Brain microvascular endothelial cell (primary cell): ENCODE data around the gene ZNF219.
A peak's percentile ranks its signal among the peaks of the same experiment; 100 is the strongest.

Experiments
- DNase-seq: peaks from one replicate; pipeline ENCODE4 v3.0.0-alpha.2; 2020
- H3K27ac ChIP-seq: fragments of 250-450 bp; sonication (Bioruptor Pico); 2 replicates; pipeline ENCODE4 v1.5.1; 2020; ENCODE audit warnings: mild to moderate bottlenecking, moderate library complexity
- H3K27me3 ChIP-seq: fragments of 250-450 bp; sonication (Bioruptor Pico); replicated peaks from 2 replicates; pipeline ENCODE4 v1.5.1; 2020; ENCODE audit warnings: mild to moderate bottlenecking
- H3K36me3 ChIP-seq: fragments of 250-450 bp; sonication (Bioruptor Pico); replicated peaks from 2 replicates; pipeline ENCODE4 v1.5.1; 2020; ENCODE audit warnings: mild to moderate bottlenecking
- H3K4me3 ChIP-seq: 2 replicates; pipeline ENCODE4 v1.5.1; 2011; ENCODE audit warnings: low read depth, mild to moderate bottlenecking, control low read depth, low read length, moderate library complexity
- in situ Hi-C: cut with HindIII; loops from 2 replicates; pipeline ENCODE4 v1.10.0; 2017; ENCODE audit warnings: low sequenced_read_pairs, low pct_ligation_motif_present
- TF ChIP-seq, protein P1 (sequence below): IDR thresholded peaks from 2 replicates; pipeline ENCODE4 v1.5.1; 2011; ENCODE audit warnings: low read depth, mild to moderate bottlenecking, moderate library complexity, low read length, control low read depth, inconsistent platforms; ENCODE audit errors: missing control alignments

Gene ZNF219

DNA sequence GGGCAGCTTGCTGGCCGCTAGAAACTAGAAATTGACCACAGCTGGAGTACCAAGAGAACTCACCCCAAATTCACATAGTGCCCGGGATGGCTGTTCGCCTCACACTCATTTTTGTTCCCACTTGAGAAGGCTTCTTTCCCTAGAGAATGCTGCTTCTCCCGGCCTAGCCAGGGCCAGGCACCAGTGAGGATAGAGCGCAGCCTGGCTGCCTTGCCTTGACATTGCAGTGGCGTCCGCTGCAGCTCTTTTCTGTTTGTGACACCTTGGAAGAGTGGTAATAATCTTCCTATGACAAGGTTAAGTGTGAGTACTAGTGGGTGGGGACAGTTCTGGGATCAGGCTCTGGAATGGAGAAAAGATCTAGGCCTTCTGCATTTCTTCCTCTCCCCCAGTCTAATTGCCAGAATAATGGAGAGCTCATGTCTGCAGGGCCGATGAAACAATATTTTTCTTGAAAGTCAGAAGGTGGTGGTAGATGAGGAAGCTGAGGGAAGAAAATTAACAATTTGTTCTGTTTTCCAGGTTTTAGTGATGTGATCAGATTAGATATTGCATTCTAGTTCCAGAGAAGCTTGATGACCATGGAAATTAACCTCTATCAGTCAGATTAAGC, 6.1 kb upstream of the ZNF219 start:
- H3K27ac ChIP-seq, result peak overlapping the region; percentile 100
- TF ChIP-seq, protein P1, sequence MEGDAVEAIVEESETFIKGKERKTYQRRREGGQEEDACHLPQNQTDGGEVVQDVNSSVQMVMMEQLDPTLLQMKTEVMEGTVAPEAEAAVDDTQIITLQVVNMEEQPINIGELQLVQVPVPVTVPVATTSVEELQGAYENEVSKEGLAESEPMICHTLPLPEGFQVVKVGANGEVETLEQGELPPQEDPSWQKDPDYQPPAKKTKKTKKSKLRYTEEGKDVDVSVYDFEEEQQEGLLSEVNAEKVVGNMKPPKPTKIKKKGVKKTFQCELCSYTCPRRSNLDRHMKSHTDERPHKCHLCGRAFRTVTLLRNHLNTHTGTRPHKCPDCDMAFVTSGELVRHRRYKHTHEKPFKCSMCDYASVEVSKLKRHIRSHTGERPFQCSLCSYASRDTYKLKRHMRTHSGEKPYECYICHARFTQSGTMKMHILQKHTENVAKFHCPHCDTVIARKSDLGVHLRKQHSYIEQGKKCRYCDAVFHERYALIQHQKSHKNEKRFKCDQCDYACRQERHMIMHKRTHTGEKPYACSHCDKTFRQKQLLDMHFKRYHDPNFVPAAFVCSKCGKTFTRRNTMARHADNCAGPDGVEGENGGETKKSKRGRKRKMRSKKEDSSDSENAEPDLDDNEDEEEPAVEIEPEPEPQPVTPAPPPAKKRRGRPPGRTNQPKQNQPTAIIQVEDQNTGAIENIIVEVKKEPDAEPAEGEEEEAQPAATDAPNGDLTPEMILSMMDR, result peak; percentile 100
- H3K27me3 ChIP-seq, result no peaks in the 10 kb centered on the region
- in situ Hi-C loops, result no loop called here
- peak overlapping the region; percentile 73 for H3K4me3 ChIP-seq
- peak; percentile 72 for DNase-seq
- H3K36me3 ChIP-seq, result no peaks in the 10 kb centered on the region

DNA sequence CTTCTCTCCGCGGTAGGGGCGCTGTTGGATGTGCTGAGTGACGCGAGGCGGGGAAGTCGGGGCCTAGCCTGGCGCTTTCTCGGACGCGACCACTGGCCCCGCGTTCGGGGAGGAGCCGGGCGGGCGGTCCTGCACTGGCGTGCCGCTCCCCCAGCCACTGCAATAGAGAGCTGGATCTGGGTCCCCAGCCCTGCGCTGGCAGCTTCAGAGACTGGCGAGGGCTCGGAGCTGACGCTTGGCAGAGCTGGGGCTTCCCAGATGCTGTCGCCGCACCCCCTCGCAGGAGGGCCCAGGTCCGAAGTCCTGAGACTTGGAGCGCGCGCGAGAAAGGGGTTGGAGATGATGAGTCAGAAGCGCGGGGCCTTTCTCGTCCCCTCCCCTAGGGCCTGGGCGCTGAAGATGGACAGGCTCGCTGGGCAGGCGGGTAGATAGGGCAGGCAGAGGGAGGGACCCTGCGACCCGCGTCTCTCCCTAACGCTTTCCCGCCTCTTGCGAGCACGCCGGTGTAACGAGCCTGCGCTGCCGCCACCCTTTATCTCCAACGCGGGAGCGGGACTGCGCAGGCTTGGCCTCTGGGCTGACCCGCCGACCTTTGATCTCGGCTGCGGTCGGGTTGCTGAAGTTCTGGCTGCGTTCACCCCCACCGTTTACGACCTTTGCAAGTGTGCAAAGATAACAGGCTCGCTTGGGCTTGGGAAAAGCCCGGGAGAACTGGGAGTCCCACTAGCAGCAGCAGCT, 5.4 kb upstream of the ZNF219 start:
- in situ Hi-C loops, result no loop called here
- peak overlapping the region; percentile 73 for H3K4me3 ChIP-seq

GRCh38 chr14:21103411-21103709, 4.9 kb upstream of the ZNF219 start:
- in situ Hi-C loops, result no loop called here
- TF ChIP-seq, protein P1, result no peak
- Histone ChIP-seq H3K27me3 (no peaks in the 10 kb centered on the region), H3K4me3 (peak overlapping the region; percentile 73), H3K27ac (peak overlapping the region; percentile 100), H3K36me3 (no peaks in the 10 kb centered on the region)
- DNase-seq, result no peak

More for the DNA sequence above, 5.4 kb upstream of the ZNF219 start:
- peak overlapping the region; percentile 100 for H3K27ac ChIP-seq
- TF ChIP-seq, protein P1, result peak; percentile 87
- H3K36me3 ChIP-seq, result no peaks in the 10 kb centered on the region
- peak; percentile 93 for DNase-seq
- no peaks in the 10 kb centered on the region for H3K27me3 ChIP-seq

GRCh38 chr14:21102521-21103410, 4.3 kb upstream of the ZNF219 start:
- Histone ChIP-seq H3K36me3 (no peaks in the 10 kb centered on the region), H3K4me3 (peak overlapping the region; percentile 73), H3K27me3 (no peaks in the 10 kb centered on the region), H3K27ac (no peak overlapping the region)
- TF ChIP-seq, protein P1, result no peak
- in situ Hi-C loops, result no loop called here
- DNase-seq, result no peak

- Histone ChIP-seq H3K36me3 (no peaks in the 10 kb centered on the region), H3K27me3 (no peaks in the 10 kb centered on the region), H3K4me3 (no peak overlapping the region), H3K27ac (no peak overlapping the region)
- in situ Hi-C loops, result no loop called here
- no peak for DNase-seq
- TF ChIP-seq, protein P1, result no peak
These were observed 3.5 kb upstream of the ZNF219 start for GRCh38 chr14:21101802-21102413.
